AG04450 (cell line): ENCODE results near the gene STRBP. TPM values are rescaled to one million over a fixed set of nuclear protein-coding genes. Genes with fewer than 3 reads are reported as not detected.

ENCODE experiments used
- CTCF ChIA-PET: fragments of 300-600, 350-600 bp; formaldehyde crosslinking; extraction: SDS; loops from one replicate; lab custom pipeline; 2022; ENCODE audit warnings: antibody characterized with exemption, inconsistent platforms; lab: Charles Lee
- POLR2A ChIA-PET: fragments of 350-600 bp; formaldehyde crosslinking; extraction: SDS; loops from one replicate; lab custom pipeline; 2021; ENCODE audit warnings: antibody characterized with exemption, inconsistent platforms; lab: Yijun Ruan, JAX
- DNase-seq: peaks from one replicate; pipeline ENCODE4 v3.0.0-alpha.2; 2011; ENCODE audit warnings: low read depth, low spot score
- H3K27ac ChIP-seq: one replicate; pipeline ENCODE4 v1.5.1; 2012; ENCODE audit warnings: low read depth, low read length, control low read depth
- H3K27me3 ChIP-seq: one replicate; pipeline ENCODE4 v1.6.0; 2012; ENCODE audit warnings: low read length; ENCODE audit not compliant: control insufficient read depth, insufficient read depth
- H3K4me3 ChIP-seq: 2 replicates; pipeline ENCODE4 v1.5.1; 2011; ENCODE audit warnings: mild to moderate bottlenecking, low read depth, low read length, control low read depth
- H3K9me3 ChIP-seq: 2 replicates; pipeline ENCODE4 v1.5.1; 2012; ENCODE audit warnings: low read length; ENCODE audit not compliant: control insufficient read depth, insufficient read depth
- CTCF ChIP-seq: IDR thresholded peaks from 2 replicates; pipeline ENCODE4 v1.5.1; 2011; ENCODE audit warnings: low read depth, low read length, control low read depth, inconsistent platforms
- polyA plus RNA-seq: library from polyadenylated mRNA; depleted of rRNA; stranded (reverse); fragments of >200 nt; gene quantifications from 2 replicates; pipeline ENCODE4 v1.2.3, GENCODE V29; 2011

Gene STRBP
- polyA plus RNA-seq, 1 experiment, result 6.3 TPM

GRCh38 chr9:123138163-123138562, 130.2 kb downstream of the STRBP start:
- ChIA-PET POLR2A (no interaction called here), CTCF (no interaction called here)
- Histone ChIP-seq H3K27me3 (no peaks in the 10 kb centered on the region), H3K27ac (no peak overlapping the region), H3K9me3 (no peaks in the 10 kb centered on the region), H3K4me3 (no peak overlapping the region)
- no peak for DNase-seq
- no peak for TF ChIP-seq CTCF

- Histone ChIP-seq H3K27ac (no peak overlapping the region), H3K9me3 (no peaks in the 10 kb centered on the region), H3K4me3 (no peak overlapping the region), H3K27me3 (no peaks in the 10 kb centered on the region)
- no peak for TF ChIP-seq CTCF
- ChIA-PET POLR2A (no interaction called here), CTCF (no interaction called here)
- DNase-seq, result no peak
Measured at GRCh38 chr9:123135430-123135829, 133.0 kb downstream of the STRBP start.

DNA sequence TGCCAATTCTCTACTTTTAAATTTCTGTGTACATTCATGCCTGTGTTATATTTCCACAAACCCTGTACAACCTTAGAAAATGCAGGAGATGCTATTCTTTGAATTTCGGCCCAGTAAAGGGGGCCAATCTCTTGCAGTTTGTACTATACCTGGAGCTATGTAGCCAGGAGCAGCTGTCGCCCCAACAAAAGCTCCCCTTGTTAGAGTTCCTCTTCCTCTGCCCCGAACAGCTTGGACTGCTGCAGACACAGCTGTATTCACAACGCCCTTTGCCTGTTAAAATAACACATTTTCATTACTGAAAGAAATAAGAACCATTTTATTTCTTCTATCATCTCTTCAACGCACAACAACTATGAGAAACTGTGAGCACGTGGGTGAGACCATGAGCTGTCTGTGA, 135.7 kb downstream of the STRBP start:
- ChIA-PET CTCF (no interaction called here), POLR2A (no interaction called here)
- Histone ChIP-seq H3K27ac (no peak overlapping the region), H3K4me3 (no peak overlapping the region), H3K27me3 (no peaks in the 10 kb centered on the region), H3K9me3 (no peaks in the 10 kb centered on the region)
- TF ChIP-seq CTCF, result no peak
- DNase-seq, result no peak

DNA sequence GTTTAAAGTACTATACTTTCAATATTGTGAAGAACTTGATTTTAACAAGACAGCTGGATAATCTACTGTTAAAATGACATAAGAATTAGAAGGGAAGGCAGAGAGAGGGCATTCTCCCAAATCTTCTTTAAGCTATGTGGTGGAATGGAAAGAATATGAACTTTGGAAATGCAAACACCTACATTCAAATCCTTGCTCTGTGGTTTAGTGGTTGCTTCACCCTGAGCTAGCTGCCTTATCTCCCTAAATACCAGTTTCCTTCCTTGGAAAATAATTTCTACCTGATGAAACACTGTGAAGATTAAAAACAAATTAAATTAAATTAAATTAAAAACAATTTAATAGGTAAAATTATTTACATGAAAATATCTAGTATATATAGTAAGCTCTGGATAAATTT, 136.4 kb downstream of the STRBP start:
- TF ChIP-seq CTCF, result no peak
- Histone ChIP-seq H3K9me3 (no peaks in the 10 kb centered on the region), H3K4me3 (no peak overlapping the region), H3K27me3 (no peaks in the 10 kb centered on the region), H3K27ac (no peak overlapping the region)
- CTCF ChIA-PET, result no interaction called here
- POLR2A ChIA-PET, result no interaction called here
- DNase-seq, result no peak

GRCh38 chr9:123131258-123131657, 137.1 kb downstream of the STRBP start:
- peak; percentile 41 for DNase-seq
- ChIA-PET POLR2A (no interaction called here), CTCF (interaction anchor here (2.2 kb wide), 1 partner anchor 218 kb away, joined by 7 read pairs; no protein-coding TSS in a partner anchor)
- Histone ChIP-seq H3K4me3 (no peak overlapping the region), H3K27me3 (no peaks in the 10 kb centered on the region), H3K9me3 (no peaks in the 10 kb centered on the region), H3K27ac (no peak overlapping the region)
- TF ChIP-seq CTCF, result no peak
